ENCODE data around the gene HTT. TPM values are rescaled to one million over a fixed set of nuclear protein-coding genes. Genes with fewer than 3 reads are reported as not detected.

The HTT gene
- polyA plus RNA-seq, 3 donors = 1.8 to 27.1 (median 3.0) TPM

DNA sequence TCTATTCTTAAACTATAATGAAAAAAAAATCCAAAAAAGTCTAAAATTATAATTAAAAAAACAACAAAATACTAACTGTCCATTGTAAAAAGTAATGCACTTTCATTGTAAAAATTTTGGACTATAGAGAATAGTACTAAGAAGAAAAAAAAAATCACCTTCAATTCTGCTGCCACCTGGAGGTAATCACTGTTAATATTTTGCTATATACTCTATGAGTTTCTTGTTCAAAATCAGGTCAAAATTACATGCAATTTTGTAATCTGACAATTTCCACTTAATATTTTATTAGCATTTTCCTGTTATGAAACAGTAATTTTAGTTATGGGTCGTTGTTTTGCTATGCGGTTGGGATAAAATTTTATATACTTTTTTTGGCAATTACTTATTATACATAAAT, 62.0 kb downstream of the HTT start:
- H3K36me3 ChIP-seq (replicated peaks in 1 of 2; ENCODE audit: control insufficient read depth in 1 of 2, insufficient read depth in 2 of 2, low read length in 2 of 2) = peaks cover 82 to 100% of the 10 kb centered on the region in 2 donors
- no peak overlapping the region for H3K9ac ChIP-seq (ENCODE audit: insufficient read depth, low read length, poor library complexity, severe bottlenecking)
- no peak overlapping the region for H3K27ac ChIP-seq (ENCODE audit: low read depth in 1 of 2, low read length in 2 of 2)
- TF ChIP-seq, protein P1, sequence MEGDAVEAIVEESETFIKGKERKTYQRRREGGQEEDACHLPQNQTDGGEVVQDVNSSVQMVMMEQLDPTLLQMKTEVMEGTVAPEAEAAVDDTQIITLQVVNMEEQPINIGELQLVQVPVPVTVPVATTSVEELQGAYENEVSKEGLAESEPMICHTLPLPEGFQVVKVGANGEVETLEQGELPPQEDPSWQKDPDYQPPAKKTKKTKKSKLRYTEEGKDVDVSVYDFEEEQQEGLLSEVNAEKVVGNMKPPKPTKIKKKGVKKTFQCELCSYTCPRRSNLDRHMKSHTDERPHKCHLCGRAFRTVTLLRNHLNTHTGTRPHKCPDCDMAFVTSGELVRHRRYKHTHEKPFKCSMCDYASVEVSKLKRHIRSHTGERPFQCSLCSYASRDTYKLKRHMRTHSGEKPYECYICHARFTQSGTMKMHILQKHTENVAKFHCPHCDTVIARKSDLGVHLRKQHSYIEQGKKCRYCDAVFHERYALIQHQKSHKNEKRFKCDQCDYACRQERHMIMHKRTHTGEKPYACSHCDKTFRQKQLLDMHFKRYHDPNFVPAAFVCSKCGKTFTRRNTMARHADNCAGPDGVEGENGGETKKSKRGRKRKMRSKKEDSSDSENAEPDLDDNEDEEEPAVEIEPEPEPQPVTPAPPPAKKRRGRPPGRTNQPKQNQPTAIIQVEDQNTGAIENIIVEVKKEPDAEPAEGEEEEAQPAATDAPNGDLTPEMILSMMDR (IDR thresholded peaks at IDR 0.05) = peak; percentile 21
- H2AFZ ChIP-seq (ENCODE audit: insufficient read depth, low read depth, low read length, poor library complexity, severe bottlenecking) = no peak overlapping the region
- H3K27ac Mint-ChIP-seq = no peak overlapping the region
- H3K79me2 ChIP-seq (ENCODE audit: insufficient read depth, low read length) = no peaks in the 10 kb centered on the region
- no peaks in the 10 kb centered on the region for H3K9me3 ChIP-seq (replicated peaks in 1 of 2; ENCODE audit: control insufficient read depth in 1 of 2, insufficient read depth in 1 of 2, low read length in 2 of 2)
- DNase-seq = no peak
- no peaks in the 10 kb centered on the region for H3K27me3 ChIP-seq (ENCODE audit: control insufficient read depth in 2 of 2, insufficient read depth in 2 of 2, low read length in 2 of 2)
- H3K4me1 Mint-ChIP-seq = no peaks in the 10 kb centered on the region
- no peaks in the 10 kb centered on the region for H4K20me1 ChIP-seq (ENCODE audit: insufficient read depth, low read length)
- H3K36me3 Mint-ChIP-seq = peaks cover 86 to 100% of the 10 kb centered on the region in 2 donors
- no CpG with 5 or more reads among the region's 2 CpGs for WGBS (ENCODE audit: insufficient coverage)
- no peak overlapping the region for H3K4me3 Mint-ChIP-seq
- H3K4me1 ChIP-seq (ENCODE audit: control insufficient read depth in 1 of 2, insufficient read depth in 2 of 2, low read length in 2 of 2) = no peaks in the 10 kb centered on the region
- H3K4me3 ChIP-seq (replicated peaks in 1 of 3; ENCODE audit: low read depth in 2 of 3, low read length in 3 of 3) = no peak overlapping the region
- intact Hi-C loops (cut with micrococcal nuclease) = no loop called here
- no peaks in the 10 kb centered on the region for H3K9me3 Mint-ChIP-seq
- peaks cover 0 to under 1% (median 0%) of the 10 kb centered on the region in 3 donors for H3K27me3 Mint-ChIP-seq (ENCODE audit: low read depth in 3 of 3)
- H3K4me2 ChIP-seq (replicated peaks; ENCODE audit: extremely low read depth, low read length, poor library complexity, severe bottlenecking) = no peak overlapping the region

DNA sequence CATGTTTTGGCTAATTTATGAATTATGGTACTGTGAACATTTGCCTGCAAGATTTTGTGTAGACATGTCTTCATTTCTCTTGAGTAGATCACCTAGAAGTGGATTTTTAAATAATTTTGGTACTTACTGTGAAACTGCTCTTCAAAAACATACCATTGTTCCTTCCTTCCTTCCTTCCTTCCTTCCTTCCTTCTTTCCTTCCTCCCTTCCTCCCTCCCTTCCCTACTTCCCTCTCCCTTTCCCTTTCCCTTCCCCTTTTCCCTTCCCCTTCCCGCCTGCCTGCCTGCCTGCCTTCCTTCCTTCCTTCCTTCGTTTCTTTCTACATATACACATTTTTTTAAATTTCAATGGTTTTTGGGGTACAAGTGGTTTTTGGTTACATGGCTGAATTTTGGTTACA, 63.4 kb downstream of the HTT start:
- H3K4me3 Mint-ChIP-seq = no peak overlapping the region
- peaks cover 80 to 100% of the 10 kb centered on the region in 2 donors for H3K36me3 ChIP-seq (replicated peaks in 1 of 2; ENCODE audit: control insufficient read depth in 1 of 2, insufficient read depth in 2 of 2, low read length in 2 of 2)
- no peak overlapping the region for H3K4me2 ChIP-seq (replicated peaks; ENCODE audit: extremely low read depth, low read length, poor library complexity, severe bottlenecking)

More for the DNA sequence above, 63.4 kb downstream of the HTT start:
- DNase-seq = no peak
- peak overlapping the region in 2 of 7 donors; percentile 31 to 69 for H3K27ac Mint-ChIP-seq
- no CpG with 5 or more reads among the region's 2 CpGs for WGBS (ENCODE audit: insufficient coverage)
- no peaks in the 10 kb centered on the region for H3K27me3 Mint-ChIP-seq (ENCODE audit: low read depth in 3 of 3)
- TF ChIP-seq, protein P1 (IDR thresholded peaks at IDR 0.05) = no peak
- Histone ChIP-seq H3K4me3 (replicated peaks in 1 of 3; ENCODE audit: low read depth in 2 of 3, low read length in 3 of 3) (no peak overlapping the region), H3K79me2 (ENCODE audit: insufficient read depth, low read length) (no peaks in the 10 kb centered on the region), H3K9ac (ENCODE audit: insufficient read depth, low read length, poor library complexity, severe bottlenecking) (no peak overlapping the region), H3K9me3 (replicated peaks in 1 of 2; ENCODE audit: control insufficient read depth in 1 of 2, insufficient read depth in 1 of 2, low read length in 2 of 2) (no peaks in the 10 kb centered on the region), H4K20me1 (ENCODE audit: insufficient read depth, low read length) (no peaks in the 10 kb centered on the region), H3K4me1 (ENCODE audit: control insufficient read depth in 1 of 2, insufficient read depth in 2 of 2, low read length in 2 of 2) (no peaks in the 10 kb centered on the region), H2AFZ (ENCODE audit: insufficient read depth, low read depth, low read length, poor library complexity, severe bottlenecking) (no peak overlapping the region), H3K27me3 (ENCODE audit: control insufficient read depth in 2 of 2, insufficient read depth in 2 of 2, low read length in 2 of 2) (no peaks in the 10 kb centered on the region), H3K27ac (ENCODE audit: low read depth in 1 of 2, low read length in 2 of 2) (no peak overlapping the region)
- intact Hi-C loops (cut with micrococcal nuclease) = no loop called here
- peaks cover 85 to 98% of the 10 kb centered on the region in 2 donors for H3K36me3 Mint-ChIP-seq
- no peaks in the 10 kb centered on the region for H3K4me1 Mint-ChIP-seq
- no peaks in the 10 kb centered on the region for H3K9me3 Mint-ChIP-seq
